D721Med (cell line): Measurements from ENCODE around the gene CERS4.
A peak's percentile ranks its signal among the peaks of the same experiment; 100 is the strongest.
"Not testable (repeated sequence)": the region's sequence is repeated elsewhere in the genome, so short reads cannot be mapped to it uniquely, and the experiment has no call there.

ENCODE experiments used
- DNase-seq: peaks from one replicate; pipeline ENCODE4 v3.0.0; 2011; ENCODE audit warnings: low spot score; ENCODE audit not compliant: insufficient read length
- FAIRE-seq: peaks from 2 replicates; lab custom pipeline; 2011; peaks lifted over from hg19 to GRCh38; lab: Jason Lieb, UNC
- TF ChIP-seq, protein P1 (sequence below): IDR thresholded peaks from 2 replicates; pipeline ENCODE4 v1.5.1; 2012; ENCODE audit warnings: mild to moderate bottlenecking, control low read depth; ENCODE audit not compliant: insufficient read depth; ENCODE audit errors: missing control alignments

The CERS4 gene

DNA sequence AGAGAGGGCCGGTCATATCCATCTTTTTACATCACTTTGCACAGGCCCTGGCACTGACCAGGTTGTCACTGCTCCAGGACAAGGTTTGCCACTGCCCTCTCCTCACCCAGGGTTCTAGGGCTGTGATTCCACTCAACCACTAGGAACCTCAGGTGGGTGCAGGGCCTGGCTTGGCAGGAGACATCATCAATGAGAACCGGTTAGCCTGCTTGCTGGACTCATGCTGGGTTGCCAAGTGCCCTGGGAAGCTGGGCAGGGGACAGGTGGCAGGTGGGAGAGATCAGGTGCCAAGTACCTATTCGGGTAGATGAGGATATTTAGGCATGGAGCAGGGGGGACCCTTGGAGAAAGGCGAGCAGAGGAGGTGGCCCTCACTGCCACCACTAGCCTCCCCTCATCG, 4.2 kb upstream of the CERS4 start:
- TF ChIP-seq, protein P1, sequence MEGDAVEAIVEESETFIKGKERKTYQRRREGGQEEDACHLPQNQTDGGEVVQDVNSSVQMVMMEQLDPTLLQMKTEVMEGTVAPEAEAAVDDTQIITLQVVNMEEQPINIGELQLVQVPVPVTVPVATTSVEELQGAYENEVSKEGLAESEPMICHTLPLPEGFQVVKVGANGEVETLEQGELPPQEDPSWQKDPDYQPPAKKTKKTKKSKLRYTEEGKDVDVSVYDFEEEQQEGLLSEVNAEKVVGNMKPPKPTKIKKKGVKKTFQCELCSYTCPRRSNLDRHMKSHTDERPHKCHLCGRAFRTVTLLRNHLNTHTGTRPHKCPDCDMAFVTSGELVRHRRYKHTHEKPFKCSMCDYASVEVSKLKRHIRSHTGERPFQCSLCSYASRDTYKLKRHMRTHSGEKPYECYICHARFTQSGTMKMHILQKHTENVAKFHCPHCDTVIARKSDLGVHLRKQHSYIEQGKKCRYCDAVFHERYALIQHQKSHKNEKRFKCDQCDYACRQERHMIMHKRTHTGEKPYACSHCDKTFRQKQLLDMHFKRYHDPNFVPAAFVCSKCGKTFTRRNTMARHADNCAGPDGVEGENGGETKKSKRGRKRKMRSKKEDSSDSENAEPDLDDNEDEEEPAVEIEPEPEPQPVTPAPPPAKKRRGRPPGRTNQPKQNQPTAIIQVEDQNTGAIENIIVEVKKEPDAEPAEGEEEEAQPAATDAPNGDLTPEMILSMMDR: no peak
- no peak for DNase-seq
- no peak for FAIRE-seq

DNA sequence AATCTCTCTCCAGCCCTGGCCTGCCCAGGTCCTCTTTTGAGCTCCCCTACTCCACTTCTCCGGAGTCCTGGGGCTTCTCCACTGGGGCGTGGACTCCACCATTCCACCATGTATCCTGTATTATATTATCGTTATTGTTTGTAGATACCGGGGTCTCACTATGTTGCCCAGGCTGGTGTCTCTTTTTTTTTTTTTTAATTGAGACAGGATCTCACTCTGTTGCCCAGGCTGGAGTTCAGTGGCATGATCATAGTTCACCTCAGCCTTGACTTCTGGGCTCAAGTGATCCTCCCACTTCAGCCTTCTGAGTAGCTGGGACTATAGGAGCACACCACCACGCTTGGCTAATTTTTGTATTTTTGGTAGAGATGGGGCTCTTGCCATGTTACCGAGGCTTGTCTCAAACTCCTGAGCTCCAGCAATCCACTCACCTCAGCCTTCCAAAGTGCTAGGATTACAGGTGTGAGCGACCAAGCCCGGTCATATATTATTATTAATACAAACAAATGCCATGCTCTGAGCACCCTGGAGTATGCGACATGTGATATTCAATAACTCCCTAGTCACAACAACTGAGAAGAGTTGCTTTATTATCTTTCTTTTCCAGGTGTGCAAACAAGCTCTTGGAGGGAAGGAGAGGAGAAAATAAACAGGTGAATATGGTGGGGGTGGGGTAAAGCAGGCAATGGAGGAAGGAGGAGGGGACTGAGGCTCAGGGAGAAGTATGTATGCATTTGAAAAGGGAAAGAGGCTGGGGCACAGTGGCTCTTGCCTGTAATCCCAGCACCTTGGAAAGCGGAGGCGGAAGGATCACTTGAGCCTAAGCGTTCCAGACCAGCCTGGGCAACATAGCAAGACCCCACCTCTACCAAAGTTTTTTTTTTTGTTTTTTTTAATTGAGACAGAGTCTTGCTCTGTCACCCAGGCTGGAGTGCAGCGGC, 2.8 kb upstream of the CERS4 start:
- FAIRE-seq (no peak), DNase-seq (no peak)
- TF ChIP-seq, protein P1: no peak

DNA sequence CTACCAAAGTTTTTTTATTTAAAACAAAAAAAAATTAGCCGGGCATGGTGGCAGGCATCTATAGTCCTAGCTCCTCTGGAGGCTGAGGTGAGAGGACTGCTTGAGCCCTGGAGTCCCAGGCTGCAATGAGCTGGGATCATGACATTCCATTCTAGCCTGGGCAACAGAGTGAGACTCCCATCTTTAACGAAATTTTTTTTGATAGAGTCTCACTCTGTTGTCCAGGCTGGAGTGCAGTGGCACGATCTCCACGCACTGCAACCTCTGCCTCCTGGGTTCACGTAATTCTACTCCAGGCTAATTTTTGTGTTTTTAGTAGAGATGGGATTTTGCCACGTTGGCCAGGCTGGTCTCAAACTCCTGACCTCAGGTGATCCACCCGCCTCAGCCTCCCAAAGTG, 1.8 kb upstream of the CERS4 start:
- FAIRE-seq, DNase-seq: not testable (repeated sequence)

DNA sequence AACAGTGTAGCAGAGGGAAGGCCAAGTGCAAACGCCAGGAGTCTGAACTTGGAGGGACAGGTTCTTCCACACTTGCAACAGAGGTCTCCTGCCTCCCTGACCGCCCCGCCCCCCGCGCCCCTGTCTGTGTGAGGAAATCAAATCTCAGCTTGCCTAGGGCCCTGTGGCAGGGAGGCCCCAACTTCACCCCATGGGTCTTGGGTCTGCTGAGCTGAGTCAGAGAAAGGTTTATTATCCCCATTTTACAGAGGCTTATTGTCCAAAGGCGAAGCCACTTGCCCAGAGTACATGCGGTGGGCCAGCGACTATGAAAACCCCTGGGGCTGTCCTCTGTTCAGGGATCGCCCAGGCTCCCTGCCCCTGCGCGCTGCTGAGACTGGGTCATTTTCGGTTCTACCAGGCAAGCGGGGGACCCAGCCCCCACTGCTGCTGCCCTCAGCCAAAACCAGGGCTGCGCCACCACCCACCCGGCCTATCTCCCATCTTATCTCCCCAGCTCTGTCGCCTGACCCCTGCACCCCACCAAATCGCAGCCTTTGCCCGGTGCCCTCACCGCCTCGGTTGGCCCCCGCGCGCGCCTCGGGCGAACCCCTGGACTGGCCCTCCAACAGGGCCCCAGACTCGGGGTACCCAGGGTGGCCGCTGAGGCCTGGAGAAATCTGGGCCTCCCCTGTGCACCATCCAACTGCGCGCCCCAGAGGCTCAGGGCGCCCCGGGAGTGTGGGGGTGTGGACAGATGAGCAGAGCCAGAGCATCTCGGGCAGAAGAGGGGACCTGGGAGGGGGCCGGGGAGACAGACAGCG, 850 bp upstream of the CERS4 start:
- DNase-seq (no peak), FAIRE-seq (no peak)
- TF ChIP-seq, protein P1: no peak

DNA sequence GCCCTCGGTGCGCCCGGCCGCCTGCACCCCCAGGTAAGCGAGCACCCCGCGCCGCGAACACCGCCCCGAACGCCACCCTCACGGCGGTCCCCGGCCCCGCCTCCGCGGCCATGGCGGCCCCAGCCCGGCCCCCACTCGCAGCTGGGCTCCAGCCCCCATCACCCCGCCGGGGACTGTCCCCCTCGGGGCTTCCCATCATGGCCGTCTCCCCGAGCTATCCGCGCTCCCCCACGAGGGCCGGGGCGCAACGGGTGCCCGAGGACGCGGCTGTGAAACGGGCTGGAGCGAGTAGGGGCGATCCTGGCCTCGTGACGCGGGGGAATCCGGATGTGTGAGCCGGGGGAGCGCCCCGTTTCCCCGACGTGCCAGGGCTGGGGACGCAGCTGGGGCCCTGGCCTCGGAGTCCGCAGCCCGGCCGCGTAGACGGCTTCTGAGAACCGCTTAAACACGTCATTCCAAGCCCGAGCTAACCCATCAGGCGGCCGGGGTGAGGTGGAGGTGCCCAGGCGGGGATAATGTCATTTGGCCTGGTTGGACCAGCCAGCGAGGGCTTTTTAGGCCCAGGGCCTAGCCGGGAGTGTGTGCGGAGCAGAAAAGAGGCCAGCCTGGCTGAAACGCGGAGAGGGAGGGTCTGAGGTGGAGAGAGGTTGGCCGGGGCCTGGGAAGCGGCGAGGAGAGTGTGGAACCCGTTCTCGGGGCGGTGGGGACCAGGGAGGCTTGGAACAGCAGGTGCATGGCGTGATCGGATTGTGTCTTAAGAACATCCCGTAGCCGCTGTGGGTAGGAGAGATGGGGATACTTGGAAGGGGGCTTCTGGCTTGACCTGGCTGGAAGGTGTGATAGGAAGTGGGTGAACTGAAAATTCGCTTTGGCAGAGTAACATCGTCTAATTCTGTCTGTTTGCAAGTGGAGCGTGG, 550 bp downstream of the CERS4 start:
- DNase-seq (peak; percentile 57), FAIRE-seq (no peak)
- TF ChIP-seq, protein P1: no peak

DNA sequence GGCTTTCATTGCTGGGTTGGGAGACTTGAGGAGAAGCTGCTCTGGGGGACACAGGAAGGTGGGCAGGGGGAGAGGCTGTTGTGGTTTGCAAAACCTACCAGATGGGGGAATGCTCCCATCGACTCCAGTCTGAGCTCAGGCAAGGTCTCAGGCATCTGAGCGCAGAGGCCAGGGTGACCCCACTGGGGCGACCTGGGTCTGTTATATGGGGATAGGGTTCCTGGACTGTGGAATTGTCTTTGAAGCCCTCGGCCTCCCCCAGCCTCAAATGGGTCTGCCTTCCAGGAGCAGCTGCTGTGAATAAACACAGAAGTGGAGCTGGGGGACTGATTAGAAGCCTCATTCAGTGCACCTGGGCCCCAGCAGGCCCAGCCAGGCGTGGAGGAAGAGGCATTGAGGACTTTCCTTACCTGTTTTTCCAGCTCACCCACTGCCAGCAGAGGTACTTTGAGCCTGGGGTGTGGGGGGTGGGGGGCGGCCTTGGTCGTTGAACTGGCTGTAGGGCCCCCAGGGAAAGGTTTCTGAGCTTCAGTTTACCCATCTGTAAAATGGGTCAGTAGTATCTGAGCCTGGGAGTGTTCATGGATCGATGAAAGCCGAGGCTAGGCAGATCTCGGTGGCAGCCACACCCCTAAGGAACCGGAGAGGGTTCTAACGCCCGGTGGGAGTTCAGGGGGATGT, 1.4 kb downstream of the CERS4 start:
- DNase-seq (no peak), FAIRE-seq (no peak)
- TF ChIP-seq, protein P1: no peak

DNA sequence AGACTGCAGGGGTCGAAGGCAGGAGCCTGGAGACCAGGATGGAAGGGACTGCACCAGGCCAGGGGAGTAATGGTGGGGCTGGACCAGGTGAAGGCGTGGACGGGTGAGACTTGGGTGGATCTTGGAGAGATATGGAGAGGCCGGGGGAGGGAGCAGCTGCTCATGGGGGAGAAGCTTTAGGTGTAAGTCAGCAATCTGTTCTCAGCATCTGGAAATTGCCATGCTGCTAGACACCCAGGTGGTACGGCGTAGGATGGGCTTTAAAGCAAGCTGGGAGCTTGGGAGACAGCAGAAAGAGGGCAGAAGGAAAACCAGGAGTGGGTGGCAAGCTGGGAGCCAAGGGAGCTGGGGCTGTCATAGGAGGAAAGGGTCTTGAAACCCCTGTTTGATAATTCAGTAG, 3.0 kb downstream of the CERS4 start:
- DNase-seq: peak; percentile 50
- TF ChIP-seq, protein P1: no peak
- no peak for FAIRE-seq
